GM23338 (cell line): Measurements from ENCODE around the gene TNKS2. TPM values are rescaled to one million over a fixed set of nuclear protein-coding genes. Genes with fewer than 3 reads are reported as not detected.
A peak's percentile ranks its signal among the peaks of the same experiment; 100 is the strongest.

Experiments used
- ATAC-seq: fragments of 200-7000 bp; cut with Tn5 transposase; 3 replicates; pipeline ENCODE4 v1.9.1; 2020
- DNase-seq: peaks from one replicate; pipeline ENCODE4 v3.0.0-alpha.2; 2015; ENCODE audit warnings: low spot score
- H2AFZ ChIP-seq: fragments of 200-600 bp; sonication (generic); 2 replicates; pipeline ENCODE4 v1.8.0; 2016; ENCODE audit warnings: antibody characterized with exemption, mild to moderate bottlenecking, moderate library complexity
- H3F3A ChIP-seq: fragments of 200-600 bp; sonication (generic); replicated peaks from 2 replicates; pipeline ENCODE4 v1.8.0; 2017; ENCODE audit warnings: antibody characterized with exemption, mixed run types, low read depth
- H3K27ac ChIP-seq: fragments of 200-600 bp; sonication (generic); 2 replicates; pipeline ENCODE4 v1.6.1; 2016; ENCODE audit warnings: low read depth
- H3K27me3 ChIP-seq: fragments of 200-600 bp; sonication (generic); 2 replicates; pipeline ENCODE4 v1.8.0; 2016; ENCODE audit warnings: mild to moderate bottlenecking, mixed run types, moderate library complexity; ENCODE audit not compliant: insufficient read depth
- H3K36me3 ChIP-seq: fragments of 200-600 bp; sonication (generic); 2 replicates; pipeline ENCODE4 v1.8.0; 2016; ENCODE audit warnings: mild to moderate bottlenecking; ENCODE audit not compliant: insufficient read depth
- H3K4me1 ChIP-seq: fragments of 200-600 bp; sonication (generic); 2 replicates; pipeline ENCODE4 v1.8.0; 2016; ENCODE audit warnings: mild to moderate bottlenecking, moderate library complexity; ENCODE audit not compliant: insufficient read depth
- H3K4me2 ChIP-seq: fragments of 200-600 bp; sonication (generic); 2 replicates; pipeline ENCODE4 v1.7.1; 2017; ENCODE audit warnings: mixed run types
- H3K4me3 ChIP-seq: fragments of 200-600 bp; sonication (generic); 2 replicates; pipeline ENCODE4 v1.6.1; 2016; ENCODE audit warnings: mixed run types
- H3K79me2 ChIP-seq: fragments of 200-600 bp; sonication (generic); replicated peaks from 2 replicates; pipeline ENCODE4 v1.8.0; 2017; ENCODE audit warnings: mild to moderate bottlenecking; ENCODE audit not compliant: insufficient read depth
- H3K9me2 ChIP-seq: fragments of 200-600 bp; sonication (generic); 2 replicates; pipeline ENCODE4 v1.8.0; 2017; ENCODE audit not compliant: insufficient read depth
- H4K20me1 ChIP-seq: fragments of 200-600 bp; sonication (generic); replicated peaks from 2 replicates; pipeline ENCODE4 v1.8.0; 2017; ENCODE audit warnings: mild to moderate bottlenecking; ENCODE audit not compliant: insufficient read depth
- H3K27ac Mint-ChIP-seq: 2 replicates; pipeline ENCODE4 v1.8.0; 2020; ENCODE audit warnings: inconsistent platforms, mild to moderate bottlenecking, moderate library complexity, mixed read lengths
- H3K27me3 Mint-ChIP-seq: 3 replicates; pipeline ENCODE4 v1.8.0; 2022; ENCODE audit warnings: low read depth, mild to moderate bottlenecking, moderate library complexity, mixed read lengths, inconsistent platforms; ENCODE audit not compliant: insufficient read depth, poor library complexity
- H3K36me3 Mint-ChIP-seq: 3 replicates; pipeline ENCODE4 v1.8.0; 2021; ENCODE audit warnings: low read depth, mild to moderate bottlenecking, inconsistent platforms, moderate library complexity, mixed read lengths
- H3K4me1 Mint-ChIP-seq: 3 replicates; pipeline ENCODE4 v1.8.0; 2020; ENCODE audit warnings: mild to moderate bottlenecking, inconsistent platforms, mixed read lengths
- H3K4me3 Mint-ChIP-seq: 3 replicates; pipeline ENCODE4 v1.8.0; 2021; ENCODE audit warnings: moderate library complexity, mild to moderate bottlenecking, inconsistent platforms, mixed read lengths
- H3K9me3 Mint-ChIP-seq: 3 replicates; pipeline ENCODE4 v1.8.0; 2020; ENCODE audit warnings: moderate library complexity, mild to moderate bottlenecking, inconsistent platforms, mixed read lengths
- CREB1 ChIP-seq: fragments of 250-450 bp; sonication (Bioruptor Pico); IDR thresholded peaks from 2 replicates; pipeline ENCODE4 v1.5.0; 2020; ENCODE audit warnings: low read depth, mild to moderate bottlenecking, moderate library complexity
- CTCF ChIP-seq, 2 experiments: fragments of 200-600 bp in 1 of 2; sonication (generic) in 1 of 2; conservative IDR thresholded peaks; 2 replicates each; pipeline versions ENCODE4 v1.5.1 to v1.6.1; 2016 to 2017; ENCODE audit warnings: antibody characterized with exemption in 2 of 2, low read depth in 2 of 2, mild to moderate bottlenecking in 2 of 2, moderate library complexity in 1 of 2
- ETS1 ChIP-seq: IDR thresholded peaks from 2 replicates; pipeline ENCODE4 v1.6.1; 2016; ENCODE audit warnings: antibody characterized with exemption
- EZH2 ChIP-seq: fragments of 200-600 bp; sonication (generic); IDR thresholded peaks from one replicate; pipeline ENCODE4 v1.8.0; 2017; ENCODE audit warnings: antibody characterized with exemption, mild to moderate bottlenecking, low read depth; ENCODE audit not compliant: unreplicated experiment
- EZH2phosphoT487 ChIP-seq: fragments of 200-600 bp; sonication (generic); IDR thresholded peaks from one replicate; pipeline ENCODE4 v1.8.1; 2018; ENCODE audit warnings: antibody characterized with exemption; ENCODE audit not compliant: unreplicated experiment
- JUNB ChIP-seq: IDR thresholded peaks from one replicate; pipeline ENCODE4 v1.6.1; 2016; ENCODE audit warnings: antibody characterized with exemption; ENCODE audit not compliant: unreplicated experiment
- NANOG ChIP-seq: IDR thresholded peaks from 2 replicates; pipeline ENCODE4 v1.6.1; 2016; ENCODE audit warnings: antibody characterized with exemption, borderline replicate concordance
- POLR2AphosphoS5 ChIP-seq: IDR thresholded peaks from 2 replicates; pipeline ENCODE4 v1.6.1; 2016; ENCODE audit warnings: antibody characterized with exemption, low read depth
- STAT1 ChIP-seq: IDR thresholded peaks from one replicate; pipeline ENCODE4 v1.6.1; 2016; ENCODE audit warnings: antibody characterized with exemption; ENCODE audit not compliant: unreplicated experiment
- ZNF114 ChIP-seq: fragments of 250-450 bp; sonication (Bioruptor Pico); IDR thresholded peaks from 2 replicates; pipeline ENCODE4 v1.5.0; 2020; ENCODE audit warnings: mild to moderate bottlenecking, moderate library complexity
- ZNF331 ChIP-seq: fragments of 250-450 bp; sonication (Bioruptor Pico); IDR thresholded peaks from 2 replicates; pipeline ENCODE4 v1.5.0; 2020; ENCODE audit warnings: low read depth, mild to moderate bottlenecking, moderate library complexity
- ZNF462 ChIP-seq: fragments of 250-450 bp; sonication (Bioruptor Pico); IDR thresholded peaks from 2 replicates; pipeline ENCODE4 v1.5.0; 2020; ENCODE audit warnings: mild to moderate bottlenecking, moderate library complexity
- polyA plus RNA-seq: library from polyadenylated mRNA; unstranded; fragments of >200 nt; fragmentation: Nextera tagmentation; extraction: Ambion mirVana; gene quantifications from 2 replicates; pipeline ENCODE4 v1.2.1, GENCODE V29; 2016
- total RNA-seq: library from RNA; depleted of rRNA; stranded (reverse); fragments of >200 nt; shearing (Covaris generic); gene quantifications from 2 replicates; pipeline ENCODE4 v1.2.3, GENCODE V29; 2014
- TF ChIP-seq, protein P1 (sequence below): IDR thresholded peaks from one replicate; pipeline ENCODE4 v1.6.1; 2018; ENCODE audit warnings: antibody characterized with exemption; ENCODE audit not compliant: unreplicated experiment

TNKS2 gene
- total and polyA plus RNA-seq, 2 experiments from 2014 or later = 23.5 to 85.5 TPM

DNA sequence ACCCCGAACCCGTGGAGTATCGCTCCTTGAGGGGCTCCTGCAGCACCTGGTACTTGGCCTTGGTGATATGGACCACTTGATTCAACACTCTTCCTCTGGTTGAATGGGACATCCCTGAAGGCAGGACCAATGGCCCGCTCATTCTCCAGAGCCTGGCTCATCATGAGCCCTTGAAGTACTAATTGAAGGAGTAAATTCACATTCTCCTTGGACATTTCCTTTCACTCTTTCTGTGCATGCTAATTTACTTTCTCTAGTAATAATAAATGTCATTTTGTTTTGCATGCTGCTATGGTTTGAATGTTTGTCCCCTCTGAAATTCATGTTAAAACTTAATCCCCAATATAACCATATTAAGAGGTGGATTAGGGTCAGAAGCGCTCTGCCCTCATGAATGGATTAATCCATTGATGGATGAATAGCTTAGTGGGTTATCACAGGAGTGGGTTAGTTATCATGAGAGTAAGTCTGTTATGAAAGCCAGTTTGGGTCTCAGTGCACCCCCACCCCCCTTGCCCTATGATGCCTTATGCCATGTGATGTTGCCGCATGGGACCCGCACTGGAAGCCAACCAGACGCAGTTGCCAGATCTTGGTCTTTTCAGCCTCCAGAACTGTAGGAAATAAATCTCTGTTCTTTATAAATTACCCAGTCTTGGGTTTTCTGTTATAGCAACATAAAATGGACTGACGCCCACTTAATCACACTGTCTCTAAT is 87.3 kb downstream of the TNKS2 start:
- peaks cover 9% of the 10 kb centered on the region for H3K27me3 Mint-ChIP-seq
- H3K27ac Mint-ChIP-seq = peak overlapping the region; percentile 76

More for the DNA sequence above, 87.3 kb downstream of the TNKS2 start:
- Mint-ChIP-seq H3K4me1 (peaks cover 55% of the 10 kb centered on the region), H3K4me3 (no peak overlapping the region; the same call in 2 of the 3 replicates), H3K9me3 (peaks cover 5% of the 10 kb centered on the region; the same call in 1 of the 3 replicates), H3K36me3 (peaks cover 10% of the 10 kb centered on the region; the same call in 2 of the 3 replicates)
- H3K36me3 ChIP-seq = no peaks in the 10 kb centered on the region
- no peak overlapping the region for H2AFZ ChIP-seq
- TF ChIP-seq JUNB (no peak), EZH2 (no peak), NANOG (no peak), POLR2AphosphoS5 (no peak), CREB1 (CRISPR knock-in tag) (no peak), ZNF462 (CRISPR knock-in tag) (no peak), ZNF114 (CRISPR knock-in tag) (no peak), ETS1 (no peak), EZH2phosphoT487 (no peak), CTCF (conservative IDR thresholded peaks at IDR 0.05; ENCODE audit: low read depth in 2 of 2) (no peak), ZNF331 (CRISPR knock-in tag) (no peak), STAT1 (no peak)
- TF ChIP-seq, protein P1, sequence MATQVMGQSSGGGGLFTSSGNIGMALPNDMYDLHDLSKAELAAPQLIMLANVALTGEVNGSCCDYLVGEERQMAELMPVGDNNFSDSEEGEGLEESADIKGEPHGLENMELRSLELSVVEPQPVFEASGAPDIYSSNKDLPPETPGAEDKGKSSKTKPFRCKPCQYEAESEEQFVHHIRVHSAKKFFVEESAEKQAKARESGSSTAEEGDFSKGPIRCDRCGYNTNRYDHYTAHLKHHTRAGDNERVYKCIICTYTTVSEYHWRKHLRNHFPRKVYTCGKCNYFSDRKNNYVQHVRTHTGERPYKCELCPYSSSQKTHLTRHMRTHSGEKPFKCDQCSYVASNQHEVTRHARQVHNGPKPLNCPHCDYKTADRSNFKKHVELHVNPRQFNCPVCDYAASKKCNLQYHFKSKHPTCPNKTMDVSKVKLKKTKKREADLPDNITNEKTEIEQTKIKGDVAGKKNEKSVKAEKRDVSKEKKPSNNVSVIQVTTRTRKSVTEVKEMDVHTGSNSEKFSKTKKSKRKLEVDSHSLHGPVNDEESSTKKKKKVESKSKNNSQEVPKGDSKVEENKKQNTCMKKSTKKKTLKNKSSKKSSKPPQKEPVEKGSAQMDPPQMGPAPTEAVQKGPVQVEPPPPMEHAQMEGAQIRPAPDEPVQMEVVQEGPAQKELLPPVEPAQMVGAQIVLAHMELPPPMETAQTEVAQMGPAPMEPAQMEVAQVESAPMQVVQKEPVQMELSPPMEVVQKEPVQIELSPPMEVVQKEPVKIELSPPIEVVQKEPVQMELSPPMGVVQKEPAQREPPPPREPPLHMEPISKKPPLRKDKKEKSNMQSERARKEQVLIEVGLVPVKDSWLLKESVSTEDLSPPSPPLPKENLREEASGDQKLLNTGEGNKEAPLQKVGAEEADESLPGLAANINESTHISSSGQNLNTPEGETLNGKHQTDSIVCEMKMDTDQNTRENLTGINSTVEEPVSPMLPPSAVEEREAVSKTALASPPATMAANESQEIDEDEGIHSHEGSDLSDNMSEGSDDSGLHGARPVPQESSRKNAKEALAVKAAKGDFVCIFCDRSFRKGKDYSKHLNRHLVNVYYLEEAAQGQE = no peak
- no peak overlapping the region for H3K4me3 ChIP-seq
- DNase-seq (no peak), ATAC-seq (no peak)
- H3K79me2 ChIP-seq = no peaks in the 10 kb centered on the region
- peaks cover 48% of the 10 kb centered on the region for H3K4me1 ChIP-seq
- H3K4me2 ChIP-seq = 0 out of 2 replicates have a peak overlapping the region, but pooled peaks have one; percentile 33
- peaks cover 15% of the 10 kb centered on the region; the same call in 1 of the 2 replicates for H3F3A ChIP-seq
- peak overlapping the region; percentile 99 for H3K27ac ChIP-seq
- peaks cover 6% of the 10 kb centered on the region; the same call in 1 of the 2 replicates for H3K9me2 ChIP-seq
- no peaks in the 10 kb centered on the region for H3K27me3 ChIP-seq
- no peaks in the 10 kb centered on the region for H4K20me1 ChIP-seq
